HG02840 (cell line): ENCODE data around the gene ZNF416.

ENCODE experiments used
- ATAC-seq: cut with Tn5 transposase; IDR thresholded peaks from one replicate; pipeline ENCODE4 v1.9.1; 2021; ENCODE audit warnings: mild to moderate bottlenecking, moderate library complexity, moderate number of reproducible peaks; ENCODE audit not compliant: unreplicated experiment, low FRiP score

ZNF416 gene

GRCh38 chr19:57578487-57579205 is at the start of gene ZNF416:
TSS of gene ZNF416 (minus strand) at chr19:57578911. CDS start at chr19:57578704, 207 bp downstream.
- peak; percentile 90 for ATAC-seq

- ATAC-seq, result no peak
Observed at GRCh38 chr19:57623091-57623490, 44.4 kb upstream of the ZNF416 start.

- no peak for ATAC-seq
Observed at GRCh38 chr19:57620673-57621348, 42.1 kb upstream of the ZNF416 start.

GRCh38 chr19:57615346-57615745 is 36.6 kb upstream of the ZNF416 start:
- no peak for ATAC-seq

GRCh38 chr19:57613941-57614743 is 35.4 kb upstream of the ZNF416 start, which contains the start of gene ZNF134:
TSS of gene ZNF134 (plus strand) at chr19:57614242. CDS start at chr19:57619469, 5,227 bp downstream.
- peak; percentile 93 for ATAC-seq

- no peak for ATAC-seq
Observed at GRCh38 chr19:57611113-57611512, 32.4 kb upstream of the ZNF416 start.

GRCh38 chr19:57606931-57607330 is 28.2 kb upstream of the ZNF416 start:
- no peak for ATAC-seq

- ATAC-seq, result peak; percentile 92
Observed at GRCh38 chr19:57599761-57600383, 21.2 kb upstream of the ZNF416 start, which contains the start of gene ZNF530. TSS of gene ZNF530 (plus strand) at chr19:57599885. CDS start at chr19:57604346, 4,461 bp downstream.

- ATAC-seq, result no peak
Observed at GRCh38 chr19:57599377-57599760, 20.7 kb upstream of the ZNF416 start.

GRCh38 chr19:57587529-57587928 is 8.8 kb upstream of the ZNF416 start:
- no peak for ATAC-seq

GRCh38 chr19:57583521-57584416 is 5.1 kb upstream of the ZNF416 start, which contains the start of gene ZIK1:
TSS of gene ZIK1 (plus strand) at chr19:57584145. CDS start at chr19:57584357, 212 bp downstream.
- peak; percentile 81 for ATAC-seq

- no peak for ATAC-seq
Observed at GRCh38 chr19:57583104-57583520, 4.4 kb upstream of the ZNF416 start.

GRCh38 chr19:57576661-57577060 is 2.0 kb downstream of the ZNF416 start:
- ATAC-seq, result no peak

- ATAC-seq, result no peak
Observed at GRCh38 chr19:57572415-57572947, 6.2 kb downstream of the ZNF416 start.

- no peak for ATAC-seq
Observed at GRCh38 chr19:57570707-57571106, 8.0 kb downstream of the ZNF416 start.

- ATAC-seq, result no peak
Observed at GRCh38 chr19:57566396-57567265, 12.1 kb downstream of the ZNF416 start.

- ATAC-seq, result no peak
Observed at GRCh38 chr19:57563547-57563946, 15.2 kb downstream of the ZNF416 start.

GRCh38 chr19:57560049-57560491 is 18.6 kb downstream of the ZNF416 start:
- ATAC-seq, result peak; percentile 16
